GM12891 (cell line): ENCODE measurements around the gene GNPTAB.

ENCODE experiments used
- POLR2A ChIP-seq: IDR thresholded peaks from 2 replicates; pipeline ENCODE4 v1.6.1; 2011; ENCODE audit warnings: low read depth, low read length, control low read depth
- POLR2AphosphoS5 ChIP-seq: IDR thresholded peaks from 2 replicates; pipeline ENCODE4 v1.6.1; 2011; ENCODE audit warnings: low read depth, low read length, control low read depth
- TAF1 ChIP-seq: IDR thresholded peaks from 2 replicates; pipeline ENCODE4 v1.6.1; 2011; ENCODE audit warnings: low read depth, low read length, control low read depth

GRCh38 chr12:101727098-101727497, 103.7 kb downstream of the GNPTAB start:
- TF ChIP-seq POLR2A = no peak
- TF ChIP-seq TAF1 = no peak
- TF ChIP-seq POLR2AphosphoS5 = no peak
